Esophagus squamous epithelium (tissue), 4 donors: Measurements from ENCODE around the gene ATP8B3.

Experiments used
- CTCF ChIP-seq, 6 experiments: fragments of 450-650 bp in 4 of 6; fragments of 200-600 bp in 2 of 6; sonication (generic) in 2 of 6; IDR thresholded peaks; one replicate each; pipeline ENCODE4 v1.5.1; 2016 to 2019; ENCODE audit warnings: antibody characterized with exemption in 6 of 6, mild to moderate bottlenecking in 4 of 6, moderate library complexity in 4 of 6
- POLR2A ChIP-seq, 4 donors: fragments of 450-650 bp; IDR thresholded peaks; one replicate each; pipeline ENCODE4 v1.6.1; 2017; ENCODE audit warnings: antibody characterized with exemption in 4 of 4, mild to moderate bottlenecking in 4 of 4, moderate library complexity in 3 of 4

GRCh38 chr19:1846517-1847204 is 34.6 kb upstream of the ATP8B3 start:
- TF ChIP-seq CTCF (IDR thresholded peaks at IDR 0.05) (no peak), POLR2A (IDR thresholded peaks at IDR 0.05) (no peak)
